ENCODE data around the gene VPS52. TPM values are rescaled to one million over a fixed set of nuclear protein-coding genes. Genes with fewer than 3 reads are reported as not detected.

Gene VPS52
- total and polyA plus RNA-seq, 9 of the 15 experiments (the other 6 are each of a cell fraction or from before 2014, with no cell fraction given) = 24.4 to 103 (median 40.2) TPM

MicroRNA genes within 50 kb of the gene (microRNA counts, 767-probe panel; counts per million panel counts)
- microRNA hsa-miR-219-1-3p = not detected
- 1,983 counts per million, percentile 51 among the panel's probes with 10 or more counts for microRNA hsa-miR-219-5p

Small RNA genes within 50 kb of the gene (microRNA-seq; reads per million reads assigned to microRNA genes)
- gene MIR219A1 (ENCODE audit: borderline microRNAs expressed) (12.0 reads per million, percentile 59 among the genes with 10 or more reads in this experiment), gene MIR6834 (ENCODE audit: borderline microRNAs expressed) (not detected), gene MIR6873 (ENCODE audit: borderline microRNAs expressed) (not detected)

Small RNA genes within 50 kb of the gene (small RNA-seq; reads per million reads assigned to genes)
- 6.3 reads per million, percentile 94 among the genes with 10 or more reads in this experiment for gene MIR219A1

Other genes with a start within 250 kb of the VPS52 start
Only the 7 nearest of the 20 such genes appear.
- gene RPS18, start 199 bp upstream of the VPS52 start, total RNA-seq (2014; rRNA removed) = 7,421 and 7,756 TPM in 2 replicates
- 8,131 and 8,358 TPM in 2 replicates for gene RPS18, start 199 bp upstream of the VPS52 start, total RNA-seq (2014; rRNA removed; fragmentation: Illumina TruSeq; extraction: Trizol)
- 6,830 and 6,840 TPM in 2 replicates for gene RPS18, start 199 bp upstream of the VPS52 start, total RNA-seq (2015; rRNA removed; fragmentation: Illumina TruSeq; extraction: Trizol)
- gene RPS18, start 199 bp upstream of the VPS52 start, total RNA-seq (2021) = 5,023 and 5,547 TPM in 2 replicates
- gene RPS18, start 199 bp upstream of the VPS52 start, polyA plus RNA-seq (2011; rRNA removed) = 10,924 and 13,776 TPM in 2 replicates
- gene RPS18, start 199 bp upstream of the VPS52 start, polyA plus RNA-seq (2014; fragmentation: Illumina TruSeq; extraction: Trizol) = 6,410 and 6,519 TPM in 2 replicates
- gene RPS18, start 199 bp upstream of the VPS52 start, polyA plus RNA-seq (2014; fragmentation: Nextera tagmentation; extraction: Ambion mirVana) = over 10,000 TPM; 14,899 to 17,516 TPM
- 10,223 and 10,563 TPM in 2 replicates for gene RPS18, start 199 bp upstream of the VPS52 start, polyA plus RNA-seq (2014; rRNA removed)
- gene B3GALT4, start 5.2 kb upstream of the VPS52 start, total RNA-seq (2014; rRNA removed) = 1.3 and 2.6 TPM in 2 replicates
- 0.35 and 0.36 TPM in 2 replicates for gene B3GALT4, start 5.2 kb upstream of the VPS52 start, total RNA-seq (2014; rRNA removed; fragmentation: Illumina TruSeq; extraction: Trizol)
- 0.94 and 1.2 TPM in 2 replicates for gene B3GALT4, start 5.2 kb upstream of the VPS52 start, total RNA-seq (2015; rRNA removed; fragmentation: Illumina TruSeq; extraction: Trizol)
- gene B3GALT4, start 5.2 kb upstream of the VPS52 start, total RNA-seq (2021) = 1.2 and 1.8 TPM in 2 replicates
- 0.42 and 0.61 TPM in 2 replicates for gene B3GALT4, start 5.2 kb upstream of the VPS52 start, polyA plus RNA-seq (2011; rRNA removed)
- gene B3GALT4, start 5.2 kb upstream of the VPS52 start, polyA plus RNA-seq (2014; fragmentation: Illumina TruSeq; extraction: Trizol) = 0.33 and 0.60 TPM in 2 replicates
- under 1 TPM in 1 of 2 experiments, not detected in 1; 0.11 TPM for gene B3GALT4, start 5.2 kb upstream of the VPS52 start, polyA plus RNA-seq (2014; fragmentation: Nextera tagmentation; extraction: Ambion mirVana)
- gene B3GALT4, start 5.2 kb upstream of the VPS52 start, polyA plus RNA-seq (2014; rRNA removed) = 0.65 and 0.98 TPM in 2 replicates
- 139 and 160 TPM in 2 replicates for gene WDR46, start 17.4 kb upstream of the VPS52 start, total RNA-seq (2014; rRNA removed)
- 69.9 and 87.1 TPM in 2 replicates for gene WDR46, start 17.4 kb upstream of the VPS52 start, total RNA-seq (2014; rRNA removed; fragmentation: Illumina TruSeq; extraction: Trizol)
- gene WDR46, start 17.4 kb upstream of the VPS52 start, total RNA-seq (2015; rRNA removed; fragmentation: Illumina TruSeq; extraction: Trizol) = 146 TPM in 2 replicates
- gene WDR46, start 17.4 kb upstream of the VPS52 start, total RNA-seq (2021) = 108 and 117 TPM in 2 replicates
- 51.8 and 80.5 TPM in 2 replicates for gene WDR46, start 17.4 kb upstream of the VPS52 start, polyA plus RNA-seq (2011; rRNA removed)
- 83.4 and 93.1 TPM in 2 replicates for gene WDR46, start 17.4 kb upstream of the VPS52 start, polyA plus RNA-seq (2014; fragmentation: Illumina TruSeq; extraction: Trizol)
- gene WDR46, start 17.4 kb upstream of the VPS52 start, polyA plus RNA-seq (2014; fragmentation: Nextera tagmentation; extraction: Ambion mirVana) = 10 to 100 TPM in 1 of 2 experiments, 1 to 10 TPM in 1; 8.9 to 27.6 TPM
- gene WDR46, start 17.4 kb upstream of the VPS52 start, polyA plus RNA-seq (2014; rRNA removed) = 89.3 and 113 TPM in 2 replicates
- 292 and 358 TPM in 2 replicates for gene PFDN6, start 17.7 kb upstream of the VPS52 start, total RNA-seq (2014; rRNA removed)
- gene PFDN6, start 17.7 kb upstream of the VPS52 start, total RNA-seq (2014; rRNA removed; fragmentation: Illumina TruSeq; extraction: Trizol) = 216 and 230 TPM in 2 replicates
- 236 and 241 TPM in 2 replicates for gene PFDN6, start 17.7 kb upstream of the VPS52 start, total RNA-seq (2015; rRNA removed; fragmentation: Illumina TruSeq; extraction: Trizol)
- gene PFDN6, start 17.7 kb upstream of the VPS52 start, total RNA-seq (2021) = 150 and 172 TPM in 2 replicates
- gene PFDN6, start 17.7 kb upstream of the VPS52 start, polyA plus RNA-seq (2011; rRNA removed) = 125 and 200 TPM in 2 replicates
- 301 and 322 TPM in 2 replicates for gene PFDN6, start 17.7 kb upstream of the VPS52 start, polyA plus RNA-seq (2014; fragmentation: Illumina TruSeq; extraction: Trizol)
- gene PFDN6, start 17.7 kb upstream of the VPS52 start, polyA plus RNA-seq (2014; fragmentation: Nextera tagmentation; extraction: Ambion mirVana) = 1 to 10 TPM; 6.8 to 8.7 TPM
- 472 and 475 TPM in 2 replicates for gene PFDN6, start 17.7 kb upstream of the VPS52 start, polyA plus RNA-seq (2014; rRNA removed)
- 14.5 and 17.9 TPM in 2 replicates for gene RGL2, start 27.1 kb upstream of the VPS52 start, total RNA-seq (2014; rRNA removed)
- gene RGL2, start 27.1 kb upstream of the VPS52 start, total RNA-seq (2014; rRNA removed; fragmentation: Illumina TruSeq; extraction: Trizol) = 11.8 and 14.6 TPM in 2 replicates
- gene RGL2, start 27.1 kb upstream of the VPS52 start, total RNA-seq (2015; rRNA removed; fragmentation: Illumina TruSeq; extraction: Trizol) = 19.5 TPM in 2 replicates
- gene RGL2, start 27.1 kb upstream of the VPS52 start, total RNA-seq (2021) = 43.0 and 54.6 TPM in 2 replicates
- gene RGL2, start 27.1 kb upstream of the VPS52 start, polyA plus RNA-seq (2011; rRNA removed) = 46.6 and 77.3 TPM in 2 replicates
- gene RGL2, start 27.1 kb upstream of the VPS52 start, polyA plus RNA-seq (2014; fragmentation: Illumina TruSeq; extraction: Trizol) = 27.5 and 35.1 TPM in 2 replicates
- 1 to 10 TPM; 1.8 to 3.3 TPM for gene RGL2, start 27.1 kb upstream of the VPS52 start, polyA plus RNA-seq (2014; fragmentation: Nextera tagmentation; extraction: Ambion mirVana)
- gene RGL2, start 27.1 kb upstream of the VPS52 start, polyA plus RNA-seq (2014; rRNA removed) = 43.1 and 57.1 TPM in 2 replicates
- gene TAPBP, start 42.2 kb upstream of the VPS52 start, total RNA-seq (2014; rRNA removed) = 33.9 and 44.9 TPM in 2 replicates
- 10.4 and 11.9 TPM in 2 replicates for gene TAPBP, start 42.2 kb upstream of the VPS52 start, total RNA-seq (2014; rRNA removed; fragmentation: Illumina TruSeq; extraction: Trizol)
- gene TAPBP, start 42.2 kb upstream of the VPS52 start, total RNA-seq (2015; rRNA removed; fragmentation: Illumina TruSeq; extraction: Trizol) = 22.3 and 23.1 TPM in 2 replicates
- 73.4 and 74.0 TPM in 2 replicates for gene TAPBP, start 42.2 kb upstream of the VPS52 start, total RNA-seq (2021)
- gene TAPBP, start 42.2 kb upstream of the VPS52 start, polyA plus RNA-seq (2011; rRNA removed) = 10.1 and 27.3 TPM in 2 replicates
- 23.0 and 26.8 TPM in 2 replicates for gene TAPBP, start 42.2 kb upstream of the VPS52 start, polyA plus RNA-seq (2014; fragmentation: Illumina TruSeq; extraction: Trizol)
- gene TAPBP, start 42.2 kb upstream of the VPS52 start, polyA plus RNA-seq (2014; fragmentation: Nextera tagmentation; extraction: Ambion mirVana) = 10 to 100 TPM in 1 of 2 experiments, 1 to 10 TPM in 1; 5.6 to 10.1 TPM
- 30.6 and 38.5 TPM in 2 replicates for gene TAPBP, start 42.2 kb upstream of the VPS52 start, polyA plus RNA-seq (2014; rRNA removed)
- gene ZBTB22, start 45.9 kb upstream of the VPS52 start, total RNA-seq (2014; rRNA removed) = 11.9 and 12.2 TPM in 2 replicates
- gene ZBTB22, start 45.9 kb upstream of the VPS52 start, total RNA-seq (2014; rRNA removed; fragmentation: Illumina TruSeq; extraction: Trizol) = 5.6 and 5.9 TPM in 2 replicates
- gene ZBTB22, start 45.9 kb upstream of the VPS52 start, total RNA-seq (2015; rRNA removed; fragmentation: Illumina TruSeq; extraction: Trizol) = 8.2 and 8.4 TPM in 2 replicates
- 10.0 and 11.1 TPM in 2 replicates for gene ZBTB22, start 45.9 kb upstream of the VPS52 start, total RNA-seq (2021)
- 5.8 and 9.4 TPM in 2 replicates for gene ZBTB22, start 45.9 kb upstream of the VPS52 start, polyA plus RNA-seq (2011; rRNA removed)
- gene ZBTB22, start 45.9 kb upstream of the VPS52 start, polyA plus RNA-seq (2014; fragmentation: Illumina TruSeq; extraction: Trizol) = 7.1 TPM in 2 replicates
- gene ZBTB22, start 45.9 kb upstream of the VPS52 start, polyA plus RNA-seq (2014; fragmentation: Nextera tagmentation; extraction: Ambion mirVana) = under 1 TPM; 0.21 to 0.30 TPM
- 8.7 and 10.3 TPM in 2 replicates for gene ZBTB22, start 45.9 kb upstream of the VPS52 start, polyA plus RNA-seq (2014; rRNA removed)